ENCODE data around the gene SAMD11.

DNA sequence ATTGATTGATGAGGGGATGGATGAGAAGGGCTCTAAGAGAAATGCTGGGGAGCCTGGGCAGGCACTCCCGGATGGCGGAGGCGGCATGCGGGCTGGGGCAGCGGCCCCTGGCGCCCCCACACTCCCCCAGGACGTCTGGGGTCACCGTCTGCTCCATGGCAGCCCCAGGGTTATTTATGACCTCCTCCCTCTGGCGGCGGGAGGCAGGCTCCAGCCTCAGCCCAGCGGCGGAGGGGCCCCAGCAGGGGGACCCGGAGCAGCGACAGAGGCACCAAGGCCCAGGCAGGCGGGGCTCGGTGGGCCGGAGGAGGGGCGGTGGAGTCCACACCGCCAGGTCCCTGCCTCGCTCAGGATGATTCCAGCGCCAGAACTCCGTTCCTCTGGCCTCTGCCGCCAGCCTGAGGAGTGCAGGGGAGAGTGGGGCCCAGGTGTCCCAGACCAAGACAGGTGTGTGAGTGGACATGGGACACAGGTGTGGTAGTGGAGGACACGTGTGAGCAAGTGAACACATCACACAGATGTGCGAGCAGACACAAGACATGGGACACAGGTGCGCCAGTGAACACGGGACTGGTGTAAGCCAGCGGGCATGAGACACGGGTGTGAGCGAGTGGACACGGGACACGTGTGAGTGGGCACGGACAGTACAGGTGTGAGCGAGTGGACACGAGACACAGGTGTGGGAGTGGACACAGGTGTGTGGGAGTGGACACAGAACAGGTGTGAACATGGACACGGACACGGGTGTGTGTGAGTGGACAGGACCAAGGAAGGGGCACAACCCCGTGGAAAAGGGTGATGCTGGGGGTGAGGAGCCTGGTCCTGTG, 2.5 kb upstream of the SAMD11 start:
- TF ChIP-seq, protein P1, sequence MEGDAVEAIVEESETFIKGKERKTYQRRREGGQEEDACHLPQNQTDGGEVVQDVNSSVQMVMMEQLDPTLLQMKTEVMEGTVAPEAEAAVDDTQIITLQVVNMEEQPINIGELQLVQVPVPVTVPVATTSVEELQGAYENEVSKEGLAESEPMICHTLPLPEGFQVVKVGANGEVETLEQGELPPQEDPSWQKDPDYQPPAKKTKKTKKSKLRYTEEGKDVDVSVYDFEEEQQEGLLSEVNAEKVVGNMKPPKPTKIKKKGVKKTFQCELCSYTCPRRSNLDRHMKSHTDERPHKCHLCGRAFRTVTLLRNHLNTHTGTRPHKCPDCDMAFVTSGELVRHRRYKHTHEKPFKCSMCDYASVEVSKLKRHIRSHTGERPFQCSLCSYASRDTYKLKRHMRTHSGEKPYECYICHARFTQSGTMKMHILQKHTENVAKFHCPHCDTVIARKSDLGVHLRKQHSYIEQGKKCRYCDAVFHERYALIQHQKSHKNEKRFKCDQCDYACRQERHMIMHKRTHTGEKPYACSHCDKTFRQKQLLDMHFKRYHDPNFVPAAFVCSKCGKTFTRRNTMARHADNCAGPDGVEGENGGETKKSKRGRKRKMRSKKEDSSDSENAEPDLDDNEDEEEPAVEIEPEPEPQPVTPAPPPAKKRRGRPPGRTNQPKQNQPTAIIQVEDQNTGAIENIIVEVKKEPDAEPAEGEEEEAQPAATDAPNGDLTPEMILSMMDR (IDR thresholded peaks at IDR 0.05) = peak; percentile 38
- 0 out of 2 replicates have a peak, but pooled peaks have one; percentile 26 for TF ChIP-seq TAF1 (IDR thresholded peaks at IDR 0.05; ENCODE audit: borderline replicate concordance, low read depth, low read length)
- TF ChIP-seq, protein P2, sequence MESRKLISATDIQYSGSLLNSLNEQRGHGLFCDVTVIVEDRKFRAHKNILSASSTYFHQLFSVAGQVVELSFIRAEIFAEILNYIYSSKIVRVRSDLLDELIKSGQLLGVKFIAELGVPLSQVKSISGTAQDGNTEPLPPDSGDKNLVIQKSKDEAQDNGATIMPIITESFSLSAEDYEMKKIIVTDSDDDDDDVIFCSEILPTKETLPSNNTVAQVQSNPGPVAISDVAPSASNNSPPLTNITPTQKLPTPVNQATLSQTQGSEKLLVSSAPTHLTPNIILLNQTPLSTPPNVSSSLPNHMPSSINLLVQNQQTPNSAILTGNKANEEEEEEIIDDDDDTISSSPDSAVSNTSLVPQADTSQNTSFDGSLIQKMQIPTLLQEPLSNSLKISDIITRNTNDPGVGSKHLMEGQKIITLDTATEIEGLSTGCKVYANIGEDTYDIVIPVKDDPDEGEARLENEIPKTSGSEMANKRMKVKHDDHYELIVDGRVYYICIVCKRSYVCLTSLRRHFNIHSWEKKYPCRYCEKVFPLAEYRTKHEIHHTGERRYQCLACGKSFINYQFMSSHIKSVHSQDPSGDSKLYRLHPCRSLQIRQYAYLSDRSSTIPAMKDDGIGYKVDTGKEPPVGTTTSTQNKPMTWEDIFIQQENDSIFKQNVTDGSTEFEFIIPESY (IDR thresholded peaks at IDR 0.05; ENCODE audit: borderline replicate concordance, low read depth) = no peak
- TF ChIP-seq POLR2AphosphoS5 (IDR thresholded peaks at IDR 0.05; ENCODE audit: low read depth, low read length) = no peak
- TF ChIP-seq MXI1 (IDR thresholded peaks at IDR 0.05; ENCODE audit: low read depth, low read length) = no peak
- TF ChIP-seq JUND (IDR thresholded peaks at IDR 0.05) = no peak
- TF ChIP-seq, protein P3, sequence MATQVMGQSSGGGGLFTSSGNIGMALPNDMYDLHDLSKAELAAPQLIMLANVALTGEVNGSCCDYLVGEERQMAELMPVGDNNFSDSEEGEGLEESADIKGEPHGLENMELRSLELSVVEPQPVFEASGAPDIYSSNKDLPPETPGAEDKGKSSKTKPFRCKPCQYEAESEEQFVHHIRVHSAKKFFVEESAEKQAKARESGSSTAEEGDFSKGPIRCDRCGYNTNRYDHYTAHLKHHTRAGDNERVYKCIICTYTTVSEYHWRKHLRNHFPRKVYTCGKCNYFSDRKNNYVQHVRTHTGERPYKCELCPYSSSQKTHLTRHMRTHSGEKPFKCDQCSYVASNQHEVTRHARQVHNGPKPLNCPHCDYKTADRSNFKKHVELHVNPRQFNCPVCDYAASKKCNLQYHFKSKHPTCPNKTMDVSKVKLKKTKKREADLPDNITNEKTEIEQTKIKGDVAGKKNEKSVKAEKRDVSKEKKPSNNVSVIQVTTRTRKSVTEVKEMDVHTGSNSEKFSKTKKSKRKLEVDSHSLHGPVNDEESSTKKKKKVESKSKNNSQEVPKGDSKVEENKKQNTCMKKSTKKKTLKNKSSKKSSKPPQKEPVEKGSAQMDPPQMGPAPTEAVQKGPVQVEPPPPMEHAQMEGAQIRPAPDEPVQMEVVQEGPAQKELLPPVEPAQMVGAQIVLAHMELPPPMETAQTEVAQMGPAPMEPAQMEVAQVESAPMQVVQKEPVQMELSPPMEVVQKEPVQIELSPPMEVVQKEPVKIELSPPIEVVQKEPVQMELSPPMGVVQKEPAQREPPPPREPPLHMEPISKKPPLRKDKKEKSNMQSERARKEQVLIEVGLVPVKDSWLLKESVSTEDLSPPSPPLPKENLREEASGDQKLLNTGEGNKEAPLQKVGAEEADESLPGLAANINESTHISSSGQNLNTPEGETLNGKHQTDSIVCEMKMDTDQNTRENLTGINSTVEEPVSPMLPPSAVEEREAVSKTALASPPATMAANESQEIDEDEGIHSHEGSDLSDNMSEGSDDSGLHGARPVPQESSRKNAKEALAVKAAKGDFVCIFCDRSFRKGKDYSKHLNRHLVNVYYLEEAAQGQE (IDR thresholded peaks at IDR 0.05; ENCODE audit: low read depth, low read length) = 0 out of 2 replicates have a peak, but pooled peaks have one; percentile 18
- TF ChIP-seq, protein P4, sequence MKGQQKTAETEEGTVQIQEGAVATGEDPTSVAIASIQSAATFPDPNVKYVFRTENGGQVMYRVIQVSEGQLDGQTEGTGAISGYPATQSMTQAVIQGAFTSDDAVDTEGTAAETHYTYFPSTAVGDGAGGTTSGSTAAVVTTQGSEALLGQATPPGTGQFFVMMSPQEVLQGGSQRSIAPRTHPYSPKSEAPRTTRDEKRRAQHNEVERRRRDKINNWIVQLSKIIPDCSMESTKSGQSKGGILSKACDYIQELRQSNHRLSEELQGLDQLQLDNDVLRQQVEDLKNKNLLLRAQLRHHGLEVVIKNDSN (IDR thresholded peaks at IDR 0.05; ENCODE audit: borderline replicate concordance, low read depth) = no peak
- TF ChIP-seq YY1 (IDR thresholded peaks at IDR 0.05; ENCODE audit: low read depth) = no peak
